IMR-90 (cell line): ENCODE results near the gene MYO3B. TPM values are rescaled to one million over a fixed set of nuclear protein-coding genes. Genes with fewer than 3 reads are reported as not detected.

Experiments used
- ATAC-seq: fragments of 200-7000 bp; cut with Tn5 transposase; 2 replicates; pipeline ENCODE4 v1.9.1; 2020; ENCODE audit warnings: low read depth, mild to moderate bottlenecking, moderate library complexity
- Bru-seq: library from RNA; stranded (reverse); fragments of 400-500 nt; gene quantifications from one replicate; lab custom pipeline; 2021; lab: Mats Ljungman, UMichigan
- BruChase-seq, 2 experiments: library from RNA; stranded (reverse); fragments of 400-500 nt; gene quantifications; one replicate each; lab custom pipeline; 2021; lab: Mats Ljungman, UMichigan
- BruUV-seq: library from RNA; stranded (reverse); fragments of 400-500 nt; replicated peaks from 2 replicates; lab custom pipeline; 2021; lab: Mats Ljungman, UMichigan
- CTCF ChIA-PET: fragments of 300-600 bp; formaldehyde crosslinking; extraction: SDS; loops from one replicate; lab custom pipeline; 2021; ENCODE audit warnings: antibody characterized with exemption; lab: Yijun Ruan, JAX
- POLR2A ChIA-PET: fragments of 300-600 bp; sonication (Branson Sonifier 250); formaldehyde crosslinking; loops from one replicate; lab custom pipeline; 2022; ENCODE audit warnings: antibody characterized with exemption; ENCODE audit not compliant: unreplicated experiment; lab: Charles Lee
- DNase-seq: peaks from one replicate; pipeline ENCODE4 v3.0.0; 2013
- H2AFZ ChIP-seq: replicated peaks from 2 replicates; pipeline ENCODE3; 2013; ENCODE audit warnings: low read length, mild to moderate bottlenecking; ENCODE audit not compliant: poor library complexity
- H2AK5ac ChIP-seq: 2 replicates; pipeline ENCODE4 v1.6.1; 2013; ENCODE audit warnings: low read depth, low read length, inconsistent platforms
- H2AK9ac ChIP-seq: replicated peaks from 2 replicates; pipeline ENCODE3; 2013; ENCODE audit warnings: mild to moderate bottlenecking, low read depth, low read length, moderate library complexity; ENCODE audit not compliant: poor library complexity
- H2BK120ac ChIP-seq: 2 replicates; pipeline ENCODE4 v1.6.1; 2013; ENCODE audit warnings: low read depth, low read length, inconsistent platforms
- H2BK15ac ChIP-seq: 3 replicates; pipeline ENCODE4 v1.6.1; 2013; ENCODE audit warnings: low read depth, low read length, inconsistent platforms
- H2BK20ac ChIP-seq: 2 replicates; pipeline ENCODE4 v1.6.1; 2013; ENCODE audit warnings: low read depth, mild to moderate bottlenecking, inconsistent platforms, low read length, moderate library complexity
- H2BK5ac ChIP-seq: 2 replicates; pipeline ENCODE4 v1.6.1; 2013; ENCODE audit warnings: mild to moderate bottlenecking, low read depth, low read length, inconsistent platforms; ENCODE audit not compliant: poor library complexity, severe bottlenecking
- H3K14ac ChIP-seq: replicated peaks from 2 replicates; pipeline ENCODE4 v1.6.1; 2013; ENCODE audit warnings: low read depth, low read length, inconsistent platforms
- H3K18ac ChIP-seq: 2 replicates; pipeline ENCODE4 v1.6.1; 2013; ENCODE audit warnings: low read depth, low read length, control low read depth
- H3K23ac ChIP-seq: 2 replicates; pipeline ENCODE4 v1.6.1; 2013; ENCODE audit warnings: low read depth, low read length, inconsistent platforms
- H3K27ac ChIP-seq: 2 replicates; pipeline ENCODE4 v1.5.1; 2013; ENCODE audit warnings: mild to moderate bottlenecking, control low read depth, low read length; ENCODE audit not compliant: insufficient read depth
- H3K27me3 ChIP-seq: 2 replicates; pipeline ENCODE4 v1.6.1; 2013; ENCODE audit warnings: low read length; ENCODE audit not compliant: control insufficient read depth, insufficient read depth
- H3K36me3 ChIP-seq: 2 replicates; pipeline ENCODE4 v1.6.1; 2013; ENCODE audit warnings: low read length, mixed read lengths; ENCODE audit not compliant: control insufficient read depth, insufficient read depth
- H3K4ac ChIP-seq: 2 replicates; pipeline ENCODE4 v1.6.1; 2013; ENCODE audit warnings: low read depth, low read length, inconsistent platforms
- H3K4me1 ChIP-seq: 2 replicates; pipeline ENCODE4 v1.6.1; 2013; ENCODE audit warnings: low read length, mixed read lengths; ENCODE audit not compliant: control insufficient read depth, insufficient read depth
- H3K4me2 ChIP-seq: 2 replicates; pipeline ENCODE4 v1.6.1; 2013; ENCODE audit warnings: low read depth, mild to moderate bottlenecking, control low read depth, low read length, moderate library complexity
- H3K4me3 ChIP-seq: 2 replicates; pipeline ENCODE4 v1.5.1; 2013; ENCODE audit warnings: low read depth, mild to moderate bottlenecking, control low read depth, low read length, moderate library complexity; ENCODE audit not compliant: insufficient read depth
- H3K56ac ChIP-seq: 2 replicates; pipeline ENCODE4 v1.6.1; 2013; ENCODE audit warnings: low read length, inconsistent platforms; ENCODE audit not compliant: insufficient read depth; ENCODE audit errors: extremely low read depth
- H3K79me1 ChIP-seq, 2 experiments: 2 replicates each; pipeline ENCODE4 v1.6.1; 2013; ENCODE audit warnings: low read length in 2 of 2, inconsistent platforms in 1 of 2, low read depth in 1 of 2
- H3K9ac ChIP-seq: 2 replicates; pipeline ENCODE4 v1.6.1; 2013; ENCODE audit warnings: low read depth, low read length, control low read depth
- H3K9me1 ChIP-seq: 2 replicates; pipeline ENCODE4 v1.6.1; 2013; ENCODE audit warnings: low read length, inconsistent platforms; ENCODE audit not compliant: insufficient read depth
- H3K9me3 ChIP-seq: 2 replicates; pipeline ENCODE4 v1.6.1; 2013; ENCODE audit warnings: low read length; ENCODE audit not compliant: control insufficient read depth, insufficient read depth
- H4K20me1 ChIP-seq: 2 replicates; pipeline ENCODE4 v1.6.1; 2013; ENCODE audit warnings: low read length, inconsistent platforms; ENCODE audit not compliant: insufficient read depth
- H4K5ac ChIP-seq: 2 replicates; pipeline ENCODE4 v1.6.1; 2013; ENCODE audit warnings: mild to moderate bottlenecking, low read depth, low read length, control low read depth
- H4K8ac ChIP-seq, 2 experiments: 2 replicates each; pipeline ENCODE4 v1.6.1; 2013; ENCODE audit warnings: low read depth in 2 of 2, low read length in 2 of 2, control low read depth in 1 of 2, inconsistent platforms in 1 of 2
- H4K91ac ChIP-seq: 2 replicates; pipeline ENCODE4 v1.6.1; 2013; ENCODE audit warnings: low read depth, low read length, inconsistent platforms; ENCODE audit not compliant: insufficient read depth
- BHLHE40 ChIP-seq: fragments of 150-350 bp; IDR thresholded peaks from 2 replicates; pipeline ENCODE4 v1.6.1; 2016; ENCODE audit warnings: mild to moderate bottlenecking, low read depth, low read length
- CEBPB ChIP-seq: IDR thresholded peaks from 2 replicates; pipeline ENCODE4 v1.6.1; 2012; ENCODE audit warnings: low read depth, low read length, improper control_type of control experiment
- CHD1 ChIP-seq: IDR thresholded peaks from 2 replicates; pipeline ENCODE4 v1.6.1; 2012; ENCODE audit warnings: low read depth, low read length, improper control_type of control experiment
- CTCF ChIP-seq: conservative IDR thresholded peaks from 2 replicates; pipeline ENCODE4 v1.5.1; 2012; ENCODE audit warnings: mild to moderate bottlenecking, low read depth, low read length, improper control_type of control experiment
- ELK1 ChIP-seq: fragments of 150-350 bp; IDR thresholded peaks from 2 replicates; pipeline ENCODE4 v1.6.1; 2016; ENCODE audit warnings: low read depth, mild to moderate bottlenecking, low read length, moderate library complexity, borderline replicate concordance
- MAFK ChIP-seq: IDR thresholded peaks from 2 replicates; pipeline ENCODE4 v1.6.1; 2012; ENCODE audit warnings: low read depth, low read length, improper control_type of control experiment
- MAZ ChIP-seq: IDR thresholded peaks from 2 replicates; pipeline ENCODE4 v1.6.1; 2012; ENCODE audit warnings: low read depth, mild to moderate bottlenecking, low read length, improper control_type of control experiment, moderate library complexity, borderline replicate concordance
- WGBS, 2 experiments: methylation state at CpG; one replicate each; pipeline versions ENCODE4 v1.1.5 to v1.1.7; 2013; ENCODE audit warnings: missing lambda C conversion rate in 2 of 2; ENCODE audit not compliant: insufficient read length in 1 of 2; ENCODE audit errors: extremely low coverage in 2 of 2; 5-methylcytosine and 5-hydroxymethylcytosine counted together
- dilution Hi-C: fragments of 300-500 bp; cut with HindIII; formaldehyde crosslinking; loops from one replicate; pipeline ENCODE4 v1.14.3; 2018; ENCODE audit warnings: low sequenced_read_pairs; ENCODE audit not compliant: unreplicated experiment
- in situ Hi-C: fragments of 300-500 bp; cut with MboI; formaldehyde crosslinking; loops from 3 replicates; pipeline ENCODE4 v1.14.3; 2019; ENCODE audit warnings: low sequenced_read_pairs, inconsistent platforms, mixed read lengths
- intact Hi-C: fragments of 100-400 bp; cut with micrococcal nuclease; formaldehyde crosslinking; loops from 2 replicates; pipeline ENCODE4 v1.10.0; 2022
- long read RNA-seq: library from polyadenylated mRNA; unstranded; transcript quantifications from one replicate; pipeline ENCODE4 v2.0.0, GENCODE V29; 2021; ENCODE audit not compliant: unreplicated experiment
- polyA plus RNA-seq, 3 experiments: library from polyadenylated mRNA; depleted of rRNA; stranded (reverse); fragments of >200 nt; gene quantifications; 2 replicates each; pipeline ENCODE4 v1.2.3, GENCODE V29; 2012; ENCODE audit warnings: low replicate concordance in 1 of 3
- total RNA-seq: library from RNA; depleted of rRNA; stranded (reverse); fragments of >200 nt; gene quantifications from 2 replicates; pipeline ENCODE4 v1.2.3, GENCODE V29; 2012; rRNA removed

The MYO3B gene, protein sequence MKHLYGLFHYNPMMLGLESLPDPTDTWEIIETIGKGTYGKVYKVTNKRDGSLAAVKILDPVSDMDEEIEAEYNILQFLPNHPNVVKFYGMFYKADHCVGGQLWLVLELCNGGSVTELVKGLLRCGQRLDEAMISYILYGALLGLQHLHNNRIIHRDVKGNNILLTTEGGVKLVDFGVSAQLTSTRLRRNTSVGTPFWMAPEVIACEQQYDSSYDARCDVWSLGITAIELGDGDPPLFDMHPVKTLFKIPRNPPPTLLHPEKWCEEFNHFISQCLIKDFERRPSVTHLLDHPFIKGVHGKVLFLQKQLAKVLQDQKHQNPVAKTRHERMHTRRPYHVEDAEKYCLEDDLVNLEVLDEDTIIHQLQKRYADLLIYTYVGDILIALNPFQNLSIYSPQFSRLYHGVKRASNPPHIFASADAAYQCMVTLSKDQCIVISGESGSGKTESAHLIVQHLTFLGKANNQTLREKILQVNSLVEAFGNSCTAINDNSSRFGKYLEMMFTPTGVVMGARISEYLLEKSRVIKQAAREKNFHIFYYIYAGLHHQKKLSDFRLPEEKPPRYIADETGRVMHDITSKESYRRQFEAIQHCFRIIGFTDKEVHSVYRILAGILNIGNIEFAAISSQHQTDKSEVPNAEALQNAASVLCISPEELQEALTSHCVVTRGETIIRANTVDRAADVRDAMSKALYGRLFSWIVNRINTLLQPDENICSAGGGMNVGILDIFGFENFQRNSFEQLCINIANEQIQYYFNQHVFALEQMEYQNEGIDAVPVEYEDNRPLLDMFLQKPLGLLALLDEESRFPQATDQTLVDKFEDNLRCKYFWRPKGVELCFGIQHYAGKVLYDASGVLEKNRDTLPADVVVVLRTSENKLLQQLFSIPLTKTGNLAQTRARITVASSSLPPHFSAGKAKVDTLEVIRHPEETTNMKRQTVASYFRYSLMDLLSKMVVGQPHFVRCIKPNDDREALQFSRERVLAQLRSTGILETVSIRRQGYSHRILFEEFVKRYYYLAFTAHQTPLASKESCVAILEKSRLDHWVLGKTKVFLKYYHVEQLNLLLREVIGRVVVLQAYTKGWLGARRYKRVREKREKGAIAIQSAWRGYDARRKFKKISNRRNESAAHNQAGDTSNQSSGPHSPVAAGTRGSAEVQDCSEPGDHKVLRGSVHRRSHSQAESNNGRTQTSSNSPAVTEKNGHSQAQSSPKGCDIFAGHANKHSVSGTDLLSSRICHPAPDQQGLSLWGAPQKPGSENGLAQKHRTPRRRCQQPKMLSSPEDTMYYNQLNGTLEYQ (N-terminal part only)
- not detected in 2 replicates for total RNA-seq
- polyA plus RNA-seq (2012; rRNA removed), result 0.02 TPM in 1 of 2 replicates, not detected in the other
- polyA plus RNA-seq (2012; cell fraction: cytosol; rRNA removed), result not detected in 2 replicates
- 0.02 TPM in 1 of 2 replicates, not detected in the other for polyA plus RNA-seq (2012; cell fraction: nucleus; rRNA removed; ENCODE audit: low replicate concordance)
- Bru-seq, nascent RNA, result percentile 7 among the genes with signal in this experiment
- BruChase-seq, experiment 1, labeled RNA remaining after a 6-hour chase, result percentile 6 among the genes with signal in this experiment
- BruChase-seq, experiment 2, labeled RNA remaining after a 2-hour chase, result percentile 6 among the genes with signal in this experiment
- long read RNA-seq, result 0 reads

- H2BK15ac ChIP-seq, result no peak within 1 kb of the TSS
- H4K8ac ChIP-seq, result no peak within 1 kb of the TSS
- intact Hi-C loops, result loop anchor here (2.0 kb wide), 1 partner anchor 17 kb away; no protein-coding TSS in a partner anchor
- no peaks in the 10 kb centered on the region for H3K9me3 ChIP-seq
- dilution Hi-C loops, result no loop called here
- no TSS peak for BruUV-seq
- no peak within 1 kb of the TSS for H3K4ac ChIP-seq
- CTCF ChIA-PET, result no interaction called here
- H3K4me3 ChIP-seq, result no peak within 1 kb of the TSS
- no peaks in the 10 kb centered on the region for H3K9me1 ChIP-seq
- no peak within 1 kb of the TSS for H3K9ac ChIP-seq
- DNase-seq, result peak; percentile 52
- no peak within 1 kb of the TSS for H4K91ac ChIP-seq
- no CpG with 5 or more reads among the region's 3 CpGs for WGBS, 2 experiments
- no peak within 1 kb of the TSS for H2AFZ ChIP-seq
- no peak within 1 kb of the TSS for H2BK5ac ChIP-seq
- POLR2A ChIA-PET, result interaction anchor here (0.5 kb wide), 1 partner anchor 644 kb away, joined by 3 read pairs; no protein-coding TSS in a partner anchor
- H3K27me3 ChIP-seq, result no peaks in the 10 kb centered on the region
- H3K4me2 ChIP-seq, result no peak within 1 kb of the TSS
- H2BK120ac ChIP-seq, result no peak within 1 kb of the TSS
- H3K4me1 ChIP-seq, result peaks cover 2% of the 10 kb centered on the region; the same call in 1 of the 2 replicates
- H4K5ac ChIP-seq, result no peak within 1 kb of the TSS
- no peaks in the 10 kb centered on the region for H3K79me1 ChIP-seq
- no peak within 1 kb of the TSS for H3K56ac ChIP-seq
- in situ Hi-C loops, result no loop called here
- no peaks in the 10 kb centered on the region for H4K20me1 ChIP-seq
- H2AK5ac ChIP-seq, result no peak within 1 kb of the TSS
- no peak within 1 kb of the TSS for H2BK20ac ChIP-seq
- peak; percentile 54 for ATAC-seq
- no peak within 1 kb of the TSS; the same call in 1 of the 2 replicates for H3K23ac ChIP-seq
- no peak within 1 kb of the TSS for H3K14ac ChIP-seq
- H2AK9ac ChIP-seq, result no peak within 1 kb of the TSS
- no peak within 1 kb of the TSS for H3K27ac ChIP-seq
- no peak within 1 kb of the TSS for H3K18ac ChIP-seq
- no peaks in the 10 kb centered on the region for H3K36me3 ChIP-seq
- no peak for TF ChIP-seq BHLHE40
- no peak for TF ChIP-seq CEBPB
- TF ChIP-seq CTCF, result no peak
- TF ChIP-seq MAFK, result no peak
- TF ChIP-seq ELK1, result no peak
- TF ChIP-seq CHD1, result no peak
- no peak for TF ChIP-seq MAZ
These were observed at the start of gene MYO3B for GRCh38 chr2:170177950-170178781. Gene MYO3B (plus strand): TSS chr2:170178147. CDS start chr2:170178288, 141 bp downstream.
